Cerebellar nuclear complex (tissue), 1 donor: Measurements from ENCODE around the gene IL15RA.
"Not testable (repeated sequence)": the region's sequence is repeated elsewhere in the genome, so short reads cannot be mapped to it uniquely, and the experiment has no call there.

Experiments used
- DNase-seq, 2 experiments: peaks; one replicate each; lab custom pipeline; 2025; lab: John Stamatoyannopoulos, UW

The IL15RA gene

GRCh38 chr10:6006546-6006945 lies 29.2 kb upstream of the IL15RA start:
- no peak for DNase-seq

GRCh38 chr10:6005856-6006395 lies 28.6 kb upstream of the IL15RA start:
- DNase-seq = no peak

GRCh38 chr10:6005161-6005804 lies 27.9 kb upstream of the IL15RA start:
- not testable (repeated sequence) for DNase-seq

GRCh38 chr10:6002809-6003510 lies 25.6 kb upstream of the IL15RA start:
- DNase-seq = no peak

DNA sequence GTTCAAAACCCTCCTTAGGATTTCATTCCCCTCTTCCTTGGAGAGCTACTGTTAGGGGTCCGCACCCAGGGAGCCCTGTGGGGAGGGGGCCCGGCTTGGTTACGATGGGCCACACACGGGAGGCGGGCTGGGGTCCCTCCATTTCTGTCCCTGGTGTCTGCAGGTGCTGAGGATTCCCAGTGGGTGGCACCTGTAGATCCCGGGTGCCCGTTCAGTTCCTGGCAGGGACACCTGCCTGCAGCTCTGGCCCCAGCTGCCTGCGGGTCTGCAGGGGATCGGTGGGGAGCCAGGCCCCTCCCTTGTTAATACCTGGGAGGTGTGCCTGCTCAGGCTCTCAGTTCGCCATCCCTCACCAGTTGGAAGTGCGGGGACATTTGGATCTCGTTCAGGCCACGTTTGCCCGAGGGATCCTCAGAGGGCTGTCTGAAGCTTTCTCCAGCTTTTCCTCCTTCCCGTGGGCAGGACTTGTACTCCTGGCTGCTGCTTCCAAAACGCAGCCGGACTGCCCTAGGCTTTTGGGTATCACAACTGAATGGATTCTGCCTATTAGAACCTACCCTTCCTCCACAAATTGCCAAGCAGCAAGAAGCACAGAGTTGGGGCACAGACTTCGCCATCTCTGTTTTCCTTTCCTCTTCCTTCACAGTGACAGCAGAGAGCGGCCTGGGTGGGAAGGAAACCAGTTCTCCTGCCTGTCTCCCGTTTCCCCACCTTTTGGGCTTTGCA lies 22.3 kb upstream of the IL15RA start:
- DNase-seq = no peak

DNA sequence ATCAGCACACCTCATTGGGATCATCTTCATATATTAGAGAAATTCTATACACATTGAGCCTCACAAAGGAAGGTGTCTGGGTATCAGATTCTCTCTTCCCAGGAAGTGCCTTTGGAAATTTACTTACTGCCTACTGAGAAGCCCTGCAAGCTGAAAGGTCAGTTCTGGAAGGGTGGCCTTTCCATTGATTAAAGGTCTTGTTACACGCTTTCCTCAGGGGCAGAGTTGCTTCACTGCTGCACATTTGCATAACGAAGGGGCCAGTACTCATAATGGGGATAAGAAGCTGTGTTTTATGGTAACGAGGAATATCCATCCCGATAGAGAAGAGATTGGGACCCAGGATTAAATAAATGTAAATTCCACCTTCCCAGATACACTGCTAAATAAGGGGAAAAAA lies 19.4 kb upstream of the IL15RA start:
- no peak for DNase-seq

DNA sequence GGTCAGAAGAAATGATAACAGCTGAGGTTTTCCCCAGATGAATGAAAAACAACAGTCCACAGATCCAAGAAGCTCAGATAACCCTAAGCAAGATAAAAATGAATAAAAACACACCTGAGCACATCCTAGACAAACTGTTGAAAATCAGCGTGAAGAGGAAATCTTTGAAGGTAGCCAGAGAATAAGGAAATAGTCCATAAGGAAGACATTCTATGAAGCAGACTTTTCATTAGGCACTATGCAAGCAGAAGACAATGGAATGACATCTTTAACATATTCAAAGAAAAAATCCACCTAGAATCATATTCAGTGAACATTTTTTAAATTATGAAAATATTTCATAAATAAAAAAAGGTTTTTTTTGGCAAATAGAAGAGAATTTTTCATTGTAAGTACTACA lies 15.1 kb upstream of the IL15RA start:
- DNase-seq = no peak

GRCh38 chr10:5991708-5992107 lies 14.4 kb upstream of the IL15RA start:
- no peak for DNase-seq

DNA sequence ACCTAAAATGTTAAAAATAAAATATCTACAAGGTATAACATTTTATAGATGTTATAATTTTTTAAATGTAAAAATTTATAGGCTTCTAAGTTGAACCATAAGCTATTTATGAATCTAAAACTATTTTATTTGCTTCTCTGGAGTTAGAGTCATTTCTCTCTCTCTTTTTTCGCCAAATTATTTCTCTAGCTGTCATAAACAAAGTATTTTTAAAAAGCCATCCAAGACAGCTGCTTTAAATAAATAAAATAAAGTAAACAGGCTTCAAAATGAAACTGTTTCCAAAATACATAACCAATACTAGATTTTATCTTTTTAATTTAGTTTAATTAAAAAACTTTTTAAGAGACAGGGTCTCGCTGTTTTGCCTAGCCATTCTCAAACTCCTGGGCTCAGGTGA lies 12.4 kb upstream of the IL15RA start:
- DNase-seq = no peak

- DNase-seq = no peak
Measured at GRCh38 chr10:5988336-5988920, 11.1 kb upstream of the IL15RA start.

DNA sequence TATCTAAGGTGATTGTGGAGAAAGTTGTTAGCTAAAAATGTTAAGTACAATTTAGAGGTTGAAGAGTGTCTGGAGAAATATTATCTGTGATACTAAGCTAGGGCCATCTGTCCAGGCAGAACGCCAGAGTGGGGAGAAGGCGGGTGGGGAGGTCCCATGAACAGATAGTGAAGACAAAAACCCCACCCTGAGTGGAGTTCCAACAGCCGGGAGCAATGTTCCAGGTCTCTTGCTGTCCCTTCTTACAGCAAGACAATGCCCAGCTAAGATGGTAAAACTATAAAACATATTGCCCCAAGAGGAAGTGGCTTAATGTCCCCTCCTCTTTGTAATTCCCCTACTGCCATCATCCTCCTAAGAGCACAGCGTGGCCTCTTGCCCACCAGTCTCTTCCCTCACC lies 10.4 kb upstream of the IL15RA start:
- DNase-seq = no peak

DNA sequence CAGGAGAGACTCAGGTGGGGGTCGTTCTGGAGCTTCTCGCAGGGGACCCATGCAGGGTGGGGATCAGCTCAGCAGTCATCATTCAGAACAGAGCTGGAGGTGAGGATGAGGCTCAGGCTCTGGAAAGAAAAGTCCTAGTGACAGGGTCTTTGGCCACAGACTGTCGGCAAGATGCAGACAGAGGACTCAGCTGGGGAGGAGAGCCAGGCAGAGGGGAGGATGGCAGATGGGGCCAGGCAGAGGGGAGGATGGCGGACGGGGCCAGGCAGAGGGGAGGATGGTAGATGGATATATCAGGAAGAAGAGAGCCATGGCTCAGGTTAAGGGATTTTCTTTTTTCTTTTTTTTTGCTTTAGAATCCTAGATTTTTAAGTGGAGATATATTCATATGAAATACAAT lies 7.7 kb upstream of the IL15RA start:
- no peak for DNase-seq

GRCh38 chr10:5983774-5984173 lies 6.4 kb upstream of the IL15RA start:
- no peak for DNase-seq

DNA sequence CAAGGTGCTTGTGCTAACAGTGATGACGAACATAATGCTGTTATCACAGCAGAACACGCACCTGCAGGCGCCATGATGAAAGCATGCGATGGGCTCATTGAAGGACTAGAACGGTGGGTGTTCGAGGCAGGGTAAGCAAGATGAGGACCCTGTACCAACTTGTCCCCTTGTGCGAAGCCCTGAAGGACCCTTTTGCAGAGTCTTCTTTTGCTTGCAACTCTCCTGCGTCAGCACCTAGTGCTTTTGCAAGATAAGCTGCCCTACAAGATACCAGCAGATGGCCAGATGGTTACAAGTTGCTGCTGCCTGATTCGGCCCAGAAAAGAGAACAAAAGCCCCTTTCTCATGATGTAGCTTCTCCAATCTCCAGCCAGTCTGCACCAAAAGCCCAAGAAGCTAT lies 4.2 kb upstream of the IL15RA start:
- DNase-seq = no peak

DNA sequence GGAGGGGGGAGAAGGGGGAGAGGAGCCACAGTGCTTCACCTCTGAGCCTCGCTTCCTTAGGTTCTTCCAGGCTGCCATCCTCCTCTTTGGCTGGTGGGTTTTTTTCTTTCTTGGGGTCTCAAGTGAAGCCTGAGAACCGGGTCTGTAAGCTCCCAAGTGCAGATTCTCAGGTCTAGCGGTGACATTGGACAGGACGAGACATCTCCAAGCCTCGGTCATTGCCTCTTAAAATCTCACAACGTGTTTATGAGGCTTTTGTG lies 817 bp upstream of the IL15RA start:
- DNase-seq = no peak

GRCh38 chr10:5976512-5977470 lies 552 bp downstream of the IL15RA start:
- DNase-seq = no peak

DNA sequence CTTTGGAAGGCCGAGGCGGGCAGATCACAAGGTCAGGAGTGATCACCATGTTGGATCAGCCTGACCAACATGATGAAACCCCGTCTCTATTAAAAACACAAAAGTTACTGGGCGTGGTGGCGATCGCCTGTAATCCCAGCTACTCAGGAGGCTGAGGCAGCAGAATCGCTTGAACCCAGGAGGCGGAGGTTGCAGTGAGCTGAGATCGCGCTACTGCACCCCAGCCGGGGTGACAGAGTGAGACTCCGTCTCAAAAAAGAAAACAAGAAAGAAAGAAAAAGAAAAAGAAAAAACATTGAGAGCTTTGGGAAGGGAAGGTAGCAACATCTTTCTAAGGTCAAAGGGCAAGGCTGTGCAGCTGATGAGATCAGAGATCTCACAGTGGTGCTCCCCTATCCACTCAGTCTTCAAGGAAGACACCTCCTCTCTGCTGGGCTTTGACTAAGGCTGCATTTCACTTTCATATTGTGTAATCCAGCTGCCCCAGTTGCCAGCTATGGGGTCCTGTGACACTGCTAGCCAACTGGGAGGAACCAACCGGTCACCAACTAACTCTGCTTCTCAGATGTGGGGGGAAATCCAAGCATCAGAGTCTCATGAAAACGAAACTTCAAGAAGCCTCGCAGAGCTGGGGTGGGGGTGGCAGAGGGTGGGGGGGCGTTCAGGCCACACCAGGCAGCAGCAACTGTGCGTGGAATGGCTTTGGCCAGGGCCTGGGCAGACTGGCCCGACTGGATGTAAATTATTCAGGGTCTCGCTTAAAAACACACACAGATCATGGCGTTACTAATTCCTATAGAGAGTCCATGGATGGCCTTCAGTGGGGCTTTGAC lies 1.5 kb downstream of the IL15RA start:
- no peak for DNase-seq

GRCh38 chr10:5973069-5973468 lies 4.3 kb downstream of the IL15RA start:
- no peak for DNase-seq

GRCh38 chr10:5971886-5972285 lies 5.5 kb downstream of the IL15RA start:
- no peak for DNase-seq

DNA sequence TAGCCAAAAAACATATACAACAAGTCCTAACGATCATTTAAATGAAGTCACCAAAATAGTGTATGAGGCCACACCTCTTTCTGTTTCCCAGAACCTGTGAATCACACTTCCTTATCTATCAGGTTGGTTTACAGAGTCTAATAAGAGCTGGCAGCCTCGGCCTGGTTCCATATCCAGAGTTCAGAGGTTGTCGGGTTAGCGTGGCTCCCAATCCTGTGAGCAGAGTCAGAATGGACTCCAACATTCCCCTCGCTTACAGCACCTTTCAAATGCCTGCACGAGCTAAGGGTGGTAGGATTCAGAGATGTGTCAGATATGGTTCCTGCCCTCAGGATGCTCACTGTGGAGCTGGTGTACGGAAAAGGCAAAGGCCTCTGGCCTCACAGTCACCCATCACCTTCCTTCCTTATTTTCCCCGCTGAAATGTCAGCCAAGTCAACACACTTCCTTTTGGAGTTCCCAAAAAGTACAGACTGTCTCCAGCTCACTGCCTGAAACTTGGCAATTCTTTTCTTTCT lies 6.0 kb downstream of the IL15RA start:
- no peak for DNase-seq

- no peak for DNase-seq
Measured at GRCh38 chr10:5970527-5970926, 6.8 kb downstream of the IL15RA start.
